Mesothelial cell of epicardium (in vitro differentiated cells): ENCODE results near the gene CCDC159. TPM values are rescaled to one million over a fixed set of nuclear protein-coding genes. Genes with fewer than 3 reads are reported as not detected.
A peak's percentile ranks its signal among the peaks of the same experiment; 100 is the strongest.
"Not testable (repeated sequence)": the region's sequence is repeated elsewhere in the genome, so short reads cannot be mapped to it uniquely, and the experiment has no call there.

Experiments
- DNase-seq, 2 experiments: peaks; one replicate each; pipeline ENCODE4 v3.0.0; 2021; ENCODE audit warnings: low spot score in 2 of 2; ENCODE audit not compliant: unreplicated experiment in 2 of 2
- H3K27ac Mint-ChIP-seq: 2 replicates; pipeline ENCODE4 v1.8.0; 2021; ENCODE audit warnings: mixed read lengths
- H3K27me3 Mint-ChIP-seq: 2 replicates; pipeline ENCODE4 v1.8.0; 2021; ENCODE audit warnings: low read depth, mixed read lengths
- H3K36me3 Mint-ChIP-seq: 2 replicates; pipeline ENCODE4 v1.8.0; 2021; ENCODE audit warnings: mixed read lengths
- H3K4me1 Mint-ChIP-seq: 2 replicates; pipeline ENCODE4 v1.8.0; 2021; ENCODE audit warnings: mixed read lengths
- H3K4me3 Mint-ChIP-seq: 2 replicates; pipeline ENCODE4 v1.8.0; 2021; ENCODE audit warnings: mild to moderate bottlenecking, moderate library complexity, mixed read lengths
- H3K9me3 Mint-ChIP-seq: 2 replicates; pipeline ENCODE4 v1.8.0; 2021; ENCODE audit warnings: mixed read lengths
- CTCF ChIP-seq: fragments of 200-600 bp; sonication (generic); IDR thresholded peaks from one replicate; pipeline ENCODE4 v1.5.0; 2021; ENCODE audit warnings: antibody characterized with exemption; ENCODE audit not compliant: unreplicated experiment
- total RNA-seq: library from RNA; stranded (reverse); gene quantifications from 3 replicates; pipeline ENCODE4 v1.2.1, GENCODE V29; 2021

CCDC159 gene
- total RNA-seq, 1 donor from 2014 or later: 29.6 TPM

DNA sequence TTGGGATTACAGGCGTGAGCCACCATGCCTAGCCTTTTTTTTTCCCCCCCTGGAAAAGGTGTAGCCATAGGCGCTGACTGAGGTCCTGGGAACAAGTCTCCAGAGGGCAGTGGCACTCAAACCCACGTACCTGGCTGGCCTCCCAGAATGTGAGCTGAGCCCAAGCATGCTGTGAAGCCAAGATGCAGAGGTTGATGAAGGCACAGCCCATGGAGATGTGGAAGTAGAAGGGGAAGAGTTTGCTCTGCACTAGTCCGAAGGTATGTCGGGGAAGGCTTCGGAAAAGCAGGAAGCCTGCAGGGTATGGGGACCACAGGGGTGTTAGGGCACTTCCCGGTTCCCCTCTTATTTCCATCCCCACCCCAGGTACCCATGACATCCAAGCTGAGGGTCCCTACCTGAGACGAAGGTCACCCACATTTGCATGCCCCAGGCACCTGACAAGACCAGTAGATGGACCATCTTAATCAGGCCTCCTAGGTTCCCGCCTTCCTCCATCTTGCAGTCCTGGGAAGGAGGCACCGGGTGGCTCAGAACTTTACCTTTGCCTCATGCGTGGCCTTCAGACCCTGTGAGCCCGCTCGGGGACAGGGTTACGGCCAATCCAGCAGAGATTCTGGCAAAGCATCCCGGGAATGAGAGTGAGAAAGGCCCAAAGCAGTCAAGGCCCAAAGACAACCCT is 1.1 kb upstream of the CCDC159 start:
- no peak for DNase-seq
- H3K27ac Mint-ChIP-seq: peak overlapping the region; percentile 94
- no peak for TF ChIP-seq CTCF
- peaks cover 10% of the 10 kb centered on the region for H3K9me3 Mint-ChIP-seq
- H3K4me3 Mint-ChIP-seq: peak overlapping the region; percentile 97
- H3K4me1 Mint-ChIP-seq: peaks cover 23% of the 10 kb centered on the region
- H3K27me3 Mint-ChIP-seq: no peaks in the 10 kb centered on the region
- H3K36me3 Mint-ChIP-seq: peaks cover 6% of the 10 kb centered on the region

DNA sequence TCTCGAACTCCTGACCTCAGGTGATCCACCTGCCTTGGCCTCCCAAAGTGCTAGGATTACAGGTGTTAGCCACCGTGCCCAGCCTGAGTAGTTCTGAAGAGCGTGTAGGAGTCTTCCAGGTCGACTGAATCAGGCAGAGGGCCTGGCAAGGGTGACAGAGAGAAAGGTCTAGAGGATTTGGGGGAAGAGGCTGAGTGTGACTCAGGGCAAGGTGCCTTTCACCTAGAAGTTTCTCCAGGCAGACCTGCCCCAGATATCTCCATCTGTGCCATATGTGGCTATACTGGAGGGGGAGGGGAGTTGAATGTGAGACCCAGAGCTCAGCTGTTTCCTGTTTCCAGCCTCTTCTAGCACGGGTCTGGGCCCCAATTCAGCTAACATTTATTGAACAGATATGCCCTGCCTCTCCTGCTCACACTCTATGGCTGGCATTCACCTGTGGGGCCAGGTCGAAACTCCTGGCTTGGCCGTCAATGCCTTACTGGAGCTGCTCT is 1.3 kb downstream of the CCDC159 start:
- TF ChIP-seq CTCF: no peak
- H3K36me3 Mint-ChIP-seq: peaks cover 3% of the 10 kb centered on the region
- H3K4me3 Mint-ChIP-seq: peak overlapping the region; percentile 97
- peaks cover 3% of the 10 kb centered on the region for H3K27me3 Mint-ChIP-seq
- H3K27ac Mint-ChIP-seq: peak overlapping the region; percentile 94
- H3K4me1 Mint-ChIP-seq: peaks cover 23% of the 10 kb centered on the region
- H3K9me3 Mint-ChIP-seq: peaks cover 10% of the 10 kb centered on the region
- DNase-seq: no peak

DNA sequence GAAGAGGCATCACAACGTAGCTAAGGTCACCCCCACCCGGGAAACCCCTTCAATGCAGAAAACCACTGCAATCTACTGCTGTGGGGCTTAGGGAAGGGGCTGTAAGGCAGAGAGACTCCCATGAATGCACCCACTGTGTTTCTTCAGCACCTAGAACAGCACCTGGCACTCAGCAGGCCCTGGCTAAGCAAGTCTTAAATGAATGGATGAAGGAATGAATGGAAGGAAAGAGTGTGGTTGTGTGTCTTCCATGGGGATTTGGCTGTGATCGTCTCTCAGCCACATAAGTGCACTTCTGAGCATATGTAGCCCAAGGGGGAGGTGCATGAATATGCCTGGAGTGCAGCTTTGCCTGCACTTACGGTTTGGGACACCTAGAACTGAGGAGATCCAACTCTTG is 2.9 kb downstream of the CCDC159 start:
- no peak for DNase-seq
- H3K36me3 Mint-ChIP-seq: peaks cover 2% of the 10 kb centered on the region
- peaks cover 10% of the 10 kb centered on the region for H3K9me3 Mint-ChIP-seq
- H3K4me1 Mint-ChIP-seq: peaks cover 23% of the 10 kb centered on the region
- H3K4me3 Mint-ChIP-seq: no peak overlapping the region
- peaks cover 3% of the 10 kb centered on the region for H3K27me3 Mint-ChIP-seq
- TF ChIP-seq CTCF: no peak
- no peak overlapping the region for H3K27ac Mint-ChIP-seq

DNA sequence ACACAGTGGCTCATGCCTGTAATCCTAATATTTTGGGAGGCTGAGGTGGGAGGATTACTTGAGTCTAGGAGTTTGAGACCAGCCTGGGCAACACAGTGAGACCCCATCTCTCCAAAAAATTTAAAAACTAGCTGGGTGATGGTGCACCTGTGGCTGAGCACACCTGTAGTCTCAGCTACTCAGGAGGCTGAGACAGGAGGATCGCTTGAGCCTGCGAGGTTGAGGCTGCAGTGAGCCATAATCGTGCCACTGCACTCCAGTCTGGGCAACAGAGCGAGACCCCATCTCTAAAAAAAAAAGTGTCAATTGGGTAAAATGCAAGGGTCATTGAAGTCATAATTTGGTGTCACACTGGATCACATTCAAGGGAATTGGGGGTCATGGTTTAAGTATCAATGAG is 7.8 kb downstream of the CCDC159 start:
- DNase-seq, H3K36me3 Mint-ChIP-seq, H3K4me1 Mint-ChIP-seq, H3K9me3 Mint-ChIP-seq, H3K27ac Mint-ChIP-seq: not testable (repeated sequence)
- peak overlapping the region; percentile 38 for H3K4me3 Mint-ChIP-seq
- peaks cover 30% of the 10 kb centered on the region for H3K27me3 Mint-ChIP-seq

DNA sequence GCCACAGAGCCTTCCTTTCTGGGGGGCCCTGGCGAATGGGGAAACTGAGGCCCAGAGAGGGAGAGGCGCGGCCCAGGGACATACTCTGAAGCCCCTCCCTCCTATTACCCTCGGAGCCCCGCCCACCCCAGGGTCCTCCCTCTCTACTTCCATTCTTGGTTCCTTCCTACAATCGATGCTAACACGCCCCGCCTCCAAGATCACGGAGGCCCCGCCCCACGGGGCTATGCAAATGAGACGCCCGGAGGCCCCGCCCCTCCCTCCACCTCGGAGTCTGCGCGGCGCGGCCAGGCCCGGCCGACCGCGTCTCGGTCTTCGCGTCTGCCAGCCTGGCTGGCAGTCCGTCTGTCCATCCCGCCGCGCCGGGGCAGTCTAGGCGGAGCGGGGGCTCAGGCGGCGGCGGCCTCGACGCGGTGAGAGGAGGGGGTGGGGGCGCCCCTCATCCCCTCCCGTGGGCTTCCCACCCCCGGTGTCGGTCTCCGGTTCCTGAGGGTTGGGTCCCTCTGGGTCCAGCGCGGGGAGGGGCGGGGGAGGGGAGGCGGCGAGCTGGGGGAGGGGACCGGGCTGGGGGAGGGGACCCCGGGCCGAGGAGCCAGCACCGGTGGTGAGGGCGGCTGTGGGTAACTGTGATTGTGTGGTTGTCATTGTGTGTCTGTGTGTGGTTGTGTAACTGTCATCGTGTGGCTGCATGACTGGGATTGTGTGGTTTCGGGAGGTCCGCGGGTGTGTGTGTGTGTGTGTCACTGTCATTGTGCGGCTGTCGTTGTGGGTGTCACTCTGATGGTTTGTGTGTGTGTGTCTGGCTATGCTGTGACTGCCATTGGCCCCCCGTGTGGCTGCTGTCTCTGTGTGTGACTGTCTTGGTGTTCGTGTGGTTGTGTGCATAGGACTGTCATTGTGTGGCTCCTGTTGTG is 9.1 kb downstream of the CCDC159 start, which contains the start of gene PLPPR2:
TSS of gene PLPPR2 (plus strand) at position 273 of the 914 bp plus-strand sequence. CDS start 2,242 bp downstream, outside the sequence.
- Mint-ChIP-seq H3K36me3 (peaks cover 8% of the 10 kb centered on the region), H3K27ac (peak within 1 kb of the TSS; percentile 32), H3K27me3 (peaks cover 43% of the 10 kb centered on the region), H3K4me3 (peak within 1 kb of the TSS; percentile 70), H3K9me3 (no peaks in the 10 kb centered on the region), H3K4me1 (peaks cover 9% of the 10 kb centered on the region)
- TF ChIP-seq CTCF: no peak
- DNase-seq: peak; percentile 83 to 89

DNA sequence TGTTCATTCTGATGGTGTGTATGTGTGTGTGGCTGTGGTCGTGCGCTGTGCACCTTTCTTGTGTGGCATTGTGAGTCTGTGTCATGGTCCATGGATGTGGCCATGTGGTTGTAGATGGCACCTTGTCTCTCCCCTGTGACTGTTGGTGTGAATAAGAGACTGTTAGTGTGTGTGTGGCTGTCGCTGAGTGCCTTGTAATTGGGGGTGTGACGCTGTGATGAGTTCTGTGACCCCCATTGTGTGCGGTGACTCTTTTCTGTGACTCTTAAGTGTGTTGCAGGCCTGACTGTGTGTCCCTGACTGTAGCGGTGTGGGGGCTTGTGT is 9.7 kb downstream of the CCDC159 start:
- TF ChIP-seq CTCF: no peak
- Mint-ChIP-seq H3K4me1 (peaks cover 9% of the 10 kb centered on the region), H3K4me3 (peak overlapping the region; percentile 70), H3K36me3 (peaks cover 8% of the 10 kb centered on the region), H3K9me3 (no peaks in the 10 kb centered on the region), H3K27me3 (peaks cover 48% of the 10 kb centered on the region), H3K27ac (peak overlapping the region; percentile 32)
- DNase-seq: no peak
